Ovary (tissue), 9 donors: ENCODE results near the gene BTN1A1. TPM values are rescaled to one million over a fixed set of nuclear protein-coding genes. Genes with fewer than 3 reads are reported as not detected.
"Not testable (repeated sequence)": the region's sequence is repeated elsewhere in the genome, so short reads cannot be mapped to it uniquely, and the experiment has no call there.

ENCODE experiments used
- DNase-seq, 5 donors: peaks; one replicate each; pipeline ENCODE4 v3.0.0-alpha.2; 2019 to 2020
- H3K27ac ChIP-seq, 2 donors: fragments of 200-600 bp; one replicate each; pipeline versions ENCODE4 v1.5.1 to v1.8.0; 2019 to 2022
- H3K27me3 ChIP-seq: fragments of 200-600 bp; one replicate; pipeline ENCODE4 v1.8.0; 2022
- H3K36me3 ChIP-seq: fragments of 200-600 bp; sonication (generic); one replicate; pipeline ENCODE4 v1.5.1; 2019
- H3K4me1 ChIP-seq: one replicate; pipeline ENCODE4 v1.8.1; 2013; ENCODE audit warnings: mild to moderate bottlenecking, moderate library complexity; ENCODE audit not compliant: insufficient read depth
- H3K4me3 ChIP-seq: fragments of 200-600 bp; sonication (generic); one replicate; pipeline ENCODE4 v1.5.1; 2017
- H3K9me3 ChIP-seq, 2 donors: fragments of 200-600 bp in 1 of 2; sonication (generic) in 1 of 2; one replicate each; pipeline versions ENCODE4 v1.5.1 to v1.8.1; 2013 to 2019; ENCODE audit warnings: mild to moderate bottlenecking in 1 of 2, moderate library complexity in 1 of 2
- CTCF ChIP-seq, 3 donors: fragments of 450-650 bp in 2 of 3; fragments of 200-600 bp in 1 of 3; IDR thresholded peaks; one replicate each; pipeline versions ENCODE4 v1.5.1 to v1.8.0; 2016 to 2022; ENCODE audit warnings: antibody characterized with exemption in 3 of 3, mild to moderate bottlenecking in 1 of 3
- EP300 ChIP-seq: sonication (generic); formaldehyde crosslinking; IDR thresholded peaks from one replicate; pipeline ENCODE4 v1.6.1; 2017; ENCODE audit warnings: antibody characterized with exemption
- POLR2A ChIP-seq: fragments of 450-650 bp; IDR thresholded peaks from one replicate; pipeline ENCODE4 v1.6.1; 2017; ENCODE audit warnings: antibody characterized with exemption, mild to moderate bottlenecking, moderate library complexity
- WGBS, 3 donors: extraction: QIAGEN DNeasy Blood & Tissue Kit in 1 of 3; methylation state at CpG; one replicate each; pipeline versions ENCODE4 v1.1.5 to v1.1.7; 2013 to 2017; 5-methylcytosine and 5-hydroxymethylcytosine counted together
- intact Hi-C, 4 donors: fragments of 100-400 bp; cut with DNase I; formaldehyde crosslinking; loops; one replicate each; pipeline versions ENCODE4 v1.11.0 to v1.15.1; 2022 to 2023
- polyA plus RNA-seq, 2 donors: library from polyadenylated mRNA; stranded (reverse); fragments of 200-250 nt in 1 of 2; fragments of 350-450 nt in 1 of 2; fragmentation: Illumina TruSeq in 1 of 2; extraction: RNeasy Lipid Tissue Mini Kit (QIAGEN cat#74804) in 1 of 2; gene quantifications; one replicate each; pipeline ENCODE4 v1.2.3, GENCODE V29; 2013 to 2014
- total RNA-seq, 7 donors: library from RNA; depleted of rRNA in 2 of 7; stranded (reverse); fragments of >200 nt in 2 of 7; fragmentation: NEBNext Ultra II Directional in 3 of 7; extraction: Animal tissue kit (Norgen Biotek cat#: 25700) in 3 of 7; gene quantifications; one replicate each; pipeline versions ENCODE4 v1.1.0 to v1.2.4, GENCODE V29; 2016 to 2023
- donor health status: DM: no; HTN: no; CAD: no; lungs with moderate emphysema.
- donor health status: DM: no; HTN: no; CAD: no.
- donor health status: Bipolar disorder and iron deficiency.
- donor health status: DM: yes; HTN: yes; CAD: no.
- donor health status: DM: no; HTN: no; CAD: no.
- donor health status: DM: yes; HTN: yes; CAD: no.

BTN1A1 gene
- total and polyA plus RNA-seq, 9 donors: 0.02 to 0.05 TPM; not detected in 7

- Histone ChIP-seq H3K27ac (peak overlapping the region in 1 of 2 donors; percentile 82), H3K4me1 (peaks cover 11% of the 10 kb centered on the region), H3K4me3 (peak overlapping the region; percentile 81), H3K36me3 (no peaks in the 10 kb centered on the region), H3K9me3 (no peaks in the 10 kb centered on the region), H3K27me3 (no peaks in the 10 kb centered on the region)
- peak; percentile 23 to 49 (median 38) for DNase-seq
- WGBS, 3 donors: 7 to 9% (median 7%) methylated on average over 9 of the region's 9 CpGs
- intact Hi-C loops: no loop called here
- TF ChIP-seq EP300 (no peak), POLR2A (no peak)
Measured at GRCh38 chr6:26457264-26457805, 42.8 kb upstream of the BTN1A1 start.

GRCh38 chr6:26457806-26458688 is 42.1 kb upstream of the BTN1A1 start, which contains the start of gene BTN2A1:
Gene BTN2A1, plus strand, starts transcription at chr6:26457955. Its CDS starts 682 bp downstream, at chr6:26458637.
- TF ChIP-seq CTCF (IDR thresholded peaks at IDR 0.05): no peak
- no peak for TF ChIP-seq POLR2A
- no peak for TF ChIP-seq EP300
- 0 to 1% (median 0%) methylated on average over 31 of the region's 31 CpGs for WGBS, 3 donors
- intact Hi-C loops: no loop called here
- Histone ChIP-seq H3K27ac (peak within 1 kb of the TSS; percentile 32 to 82), H3K36me3 (no peaks in the 10 kb centered on the region), H3K9me3 (no peaks in the 10 kb centered on the region), H3K27me3 (no peaks in the 10 kb centered on the region), H3K4me1 (peaks cover 12% of the 10 kb centered on the region), H3K4me3 (peak within 1 kb of the TSS; percentile 81)
- DNase-seq: peak; percentile 66 to 82 (median 68)

- WGBS, 3 donors: 78 to 79% (median 78%) methylated on average over 16 of the region's 16 CpGs
- H3K36me3 ChIP-seq: no peaks in the 10 kb centered on the region
- DNase-seq: no peak
- intact Hi-C loops: no loop called here
- H3K4me3 ChIP-seq: peak overlapping the region; percentile 81
- H3K27me3 ChIP-seq: no peaks in the 10 kb centered on the region
- TF ChIP-seq POLR2A: no peak
- TF ChIP-seq CTCF (IDR thresholded peaks at IDR 0.05): no peak
- no peak for TF ChIP-seq EP300
- peaks cover 12% of the 10 kb centered on the region for H3K4me1 ChIP-seq
- H3K27ac ChIP-seq: no peak overlapping the region
- no peaks in the 10 kb centered on the region for H3K9me3 ChIP-seq
Measured at GRCh38 chr6:26459023-26459810, 40.9 kb upstream of the BTN1A1 start.

GRCh38 chr6:26461353-26461752 is 38.8 kb upstream of the BTN1A1 start:
- H3K9me3 ChIP-seq, H3K36me3 ChIP-seq, H3K27ac ChIP-seq, H3K27me3 ChIP-seq, intact Hi-C loops, DNase-seq, H3K4me3 ChIP-seq: not testable (repeated sequence)
- WGBS, 3 donors: 70 to 72% (median 70%) methylated on average over 5 of the region's 5 CpGs
- peaks cover 12% of the 10 kb centered on the region for H3K4me1 ChIP-seq

GRCh38 chr6:26464014-26464413 is 36.1 kb upstream of the BTN1A1 start:
- H3K27ac ChIP-seq: no peak overlapping the region
- no peak for TF ChIP-seq CTCF (IDR thresholded peaks at IDR 0.05)
- no peak for TF ChIP-seq POLR2A
- no peak for TF ChIP-seq EP300
- H3K4me1 ChIP-seq: peaks cover 8% of the 10 kb centered on the region
- H3K9me3 ChIP-seq: no peaks in the 10 kb centered on the region
- no peak for DNase-seq
- 91 to 95% (median 93%) methylated on average over 4 of the region's 4 CpGs for WGBS, 3 donors
- intact Hi-C loops: no loop called here
- no peak overlapping the region for H3K4me3 ChIP-seq
- H3K36me3 ChIP-seq: no peaks in the 10 kb centered on the region
- no peaks in the 10 kb centered on the region for H3K27me3 ChIP-seq
